GM19238 (cell line): ENCODE measurements around the gene RXYLT1.

Source experiments
- DNase-seq: peaks from one replicate; pipeline ENCODE4 v3.0.0; 2011; ENCODE audit warnings: low spot score; ENCODE audit not compliant: insufficient read length

Gene RXYLT1

DNA sequence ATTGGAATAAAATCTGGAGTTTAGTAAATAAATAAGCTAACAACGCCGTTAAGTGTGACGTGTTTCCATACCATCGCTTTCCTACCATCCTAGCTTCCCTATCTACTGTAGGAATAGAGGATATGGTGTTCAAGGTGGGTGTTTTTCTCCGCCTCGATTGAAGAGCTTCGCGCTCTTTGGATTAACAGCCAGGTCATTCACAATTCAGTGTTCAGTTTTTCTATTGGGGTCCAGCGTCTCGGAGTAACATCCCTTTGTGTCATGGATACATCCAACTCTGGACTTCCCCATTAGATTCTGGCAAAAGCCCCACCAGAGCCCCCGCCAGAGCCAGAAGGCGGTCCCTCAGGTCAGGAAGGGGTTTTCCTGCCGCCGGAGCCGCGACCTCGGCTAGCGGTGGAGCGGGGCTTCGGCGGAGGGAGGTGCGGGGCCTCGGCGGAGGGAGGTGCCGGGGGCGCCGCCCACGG is 63.6 kb downstream of the RXYLT1 start:
- DNase-seq, result no peak

- peak; percentile 82 for DNase-seq
These were observed 64.1 kb downstream of the RXYLT1 start for GRCh38 chr12:63843721-63844390.

- DNase-seq, result peak; percentile 13
These were observed 65.0 kb downstream of the RXYLT1 start, which contains the start of gene SRGAP1 for GRCh38 chr12:63844391-63845341. SRGAP1 (plus strand) TSS chr12:63844700; CDS start chr12:63844817, 117 bp downstream.

- no peak for DNase-seq
These were observed 66.0 kb downstream of the RXYLT1 start for GRCh38 chr12:63845726-63846125.

- DNase-seq, result no peak
These were observed 66.7 kb downstream of the RXYLT1 start for GRCh38 chr12:63846238-63846967.

DNA sequence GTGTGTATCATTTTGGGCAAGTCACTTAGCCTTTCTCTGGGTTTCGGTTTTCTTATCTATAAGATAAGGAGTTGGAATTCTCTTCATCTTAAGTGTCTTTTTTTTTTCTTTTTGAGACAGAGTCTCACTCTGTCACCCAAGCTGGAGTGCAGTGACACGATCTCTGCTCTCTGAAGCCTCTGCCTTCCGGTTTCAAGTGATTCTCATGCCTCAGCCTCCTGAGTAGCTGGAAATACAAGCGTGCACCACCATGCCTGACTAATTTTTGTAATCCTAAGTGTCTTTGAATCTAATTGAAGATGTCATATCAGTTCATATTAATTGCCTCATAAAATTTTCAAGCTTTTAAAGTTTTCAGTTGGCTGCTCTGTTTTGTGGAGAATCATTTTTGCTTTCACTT is 68.7 kb downstream of the RXYLT1 start:
- no peak for DNase-seq

DNA sequence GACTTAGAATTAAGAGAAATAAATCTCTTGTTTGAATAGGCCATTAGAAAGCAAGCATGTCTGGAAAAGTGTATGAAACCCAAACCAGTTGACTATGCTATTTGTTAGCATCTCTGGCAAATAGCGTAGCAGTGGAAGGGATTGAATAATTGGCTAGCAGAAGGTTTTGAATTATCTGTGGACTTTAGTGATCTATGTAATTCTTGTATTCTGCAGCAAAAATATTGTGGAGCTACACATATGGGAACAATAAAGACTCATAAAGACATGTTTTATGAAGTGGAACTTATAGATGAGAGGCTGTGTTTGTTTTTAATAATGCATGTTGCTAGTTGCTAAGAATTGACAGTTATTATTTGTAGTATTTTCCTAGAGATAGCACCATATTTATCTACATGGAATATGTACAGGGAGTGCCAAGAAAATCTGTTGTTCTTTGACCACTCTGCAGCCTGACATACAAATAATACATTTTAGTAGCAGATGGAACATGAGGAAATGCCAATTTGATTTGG is 69.5 kb downstream of the RXYLT1 start:
- no peak for DNase-seq

- no peak for DNase-seq
These were observed 69.9 kb downstream of the RXYLT1 start for GRCh38 chr12:63849641-63850040.

DNA sequence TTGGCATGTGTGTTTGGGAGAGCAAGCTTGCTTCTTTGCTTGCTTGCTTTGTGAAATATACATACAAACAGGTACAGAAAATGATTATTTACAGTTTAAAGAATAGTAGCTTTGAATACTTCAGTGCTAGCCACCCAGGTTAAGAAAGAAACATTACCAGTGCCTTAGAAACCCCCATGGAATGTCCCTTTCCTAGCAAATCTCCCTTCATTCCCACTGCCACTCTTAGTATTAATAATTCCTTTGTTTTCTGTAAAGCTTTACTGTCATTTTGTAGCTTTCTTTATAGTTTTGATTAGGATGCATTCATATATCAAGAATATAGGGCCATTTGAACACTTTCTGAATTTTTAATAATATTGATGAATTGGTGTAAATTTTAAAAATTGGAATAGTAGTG is 74.3 kb downstream of the RXYLT1 start:
- DNase-seq, result no peak

- DNase-seq, result no peak
These were observed 75.6 kb downstream of the RXYLT1 start for GRCh38 chr12:63855299-63855698.

- DNase-seq, result no peak
These were observed 78.3 kb downstream of the RXYLT1 start for GRCh38 chr12:63857771-63858670.
